ENCODE data around the gene MTCL1.

MTCL1 gene

GRCh38 chr18:8801263-8801901, 96.0 kb downstream of the MTCL1 start:
- no peaks in the 10 kb centered on the region for H3K27me3 Mint-ChIP-seq
- H3K9me3 Mint-ChIP-seq = no peaks in the 10 kb centered on the region
- no peak overlapping the region for H3K4me3 Mint-ChIP-seq
- H3K4me1 Mint-ChIP-seq (ENCODE audit: low read depth) = no peaks in the 10 kb centered on the region
- DNase-seq = no peak
- H3K36me3 Mint-ChIP-seq (ENCODE audit: low read depth) = no peaks in the 10 kb centered on the region
- no peak overlapping the region for H3K27ac Mint-ChIP-seq

GRCh38 chr18:8802017-8802672, 96.8 kb downstream of the MTCL1 start:
- Mint-ChIP-seq H3K36me3 (ENCODE audit: low read depth) (no peaks in the 10 kb centered on the region), H3K27me3 (no peaks in the 10 kb centered on the region), H3K27ac (no peak overlapping the region), H3K4me3 (no peak overlapping the region), H3K9me3 (no peaks in the 10 kb centered on the region), H3K4me1 (ENCODE audit: low read depth) (peaks cover 5% of the 10 kb centered on the region)
- no peak for DNase-seq

GRCh38 chr18:8803063-8803795, 97.9 kb downstream of the MTCL1 start:
- H3K27me3 Mint-ChIP-seq = no peaks in the 10 kb centered on the region
- H3K4me1 Mint-ChIP-seq (ENCODE audit: low read depth) = peaks cover 14% of the 10 kb centered on the region
- no peak overlapping the region for H3K4me3 Mint-ChIP-seq
- DNase-seq = no peak
- no peak overlapping the region for H3K27ac Mint-ChIP-seq
- H3K36me3 Mint-ChIP-seq (ENCODE audit: low read depth) = no peaks in the 10 kb centered on the region
- no peaks in the 10 kb centered on the region for H3K9me3 Mint-ChIP-seq

DNA sequence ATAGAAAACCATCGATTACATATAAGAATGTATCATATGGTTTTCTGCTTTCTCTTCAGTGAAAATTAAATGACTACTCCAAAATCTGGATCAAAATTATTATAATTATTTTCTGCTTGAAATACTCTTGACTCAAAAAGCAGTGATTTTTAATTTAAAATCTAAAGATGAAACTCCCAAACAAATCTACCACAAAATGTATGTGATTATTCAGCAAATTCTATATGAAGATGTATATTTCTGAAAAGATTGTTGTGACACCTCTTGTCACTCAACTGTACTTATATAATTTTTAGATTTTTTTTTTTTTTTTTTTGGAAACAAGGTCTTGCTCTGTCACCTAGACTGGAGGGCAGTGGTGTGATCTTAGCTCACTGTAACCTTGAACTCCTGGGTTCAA, 98.6 kb downstream of the MTCL1 start:
- H3K27ac Mint-ChIP-seq = no peak overlapping the region
- no peaks in the 10 kb centered on the region for H3K9me3 Mint-ChIP-seq
- peaks cover 14% of the 10 kb centered on the region for H3K4me1 Mint-ChIP-seq (ENCODE audit: low read depth)
- H3K4me3 Mint-ChIP-seq = no peak overlapping the region
- no peaks in the 10 kb centered on the region for H3K36me3 Mint-ChIP-seq (ENCODE audit: low read depth)
- no peaks in the 10 kb centered on the region for H3K27me3 Mint-ChIP-seq
- DNase-seq = no peak

- H3K4me3 Mint-ChIP-seq = no peak overlapping the region
- H3K27ac Mint-ChIP-seq = no peak overlapping the region
- H3K4me1 Mint-ChIP-seq (ENCODE audit: low read depth) = peaks cover 14% of the 10 kb centered on the region
- no peaks in the 10 kb centered on the region for H3K27me3 Mint-ChIP-seq
- H3K9me3 Mint-ChIP-seq = no peaks in the 10 kb centered on the region
- no peak for DNase-seq
- H3K36me3 Mint-ChIP-seq (ENCODE audit: low read depth) = no peaks in the 10 kb centered on the region
Observed at GRCh38 chr18:8805552-8805951, 100.2 kb downstream of the MTCL1 start.

GRCh38 chr18:8806100-8806797, 100.9 kb downstream of the MTCL1 start:
- Mint-ChIP-seq H3K36me3 (ENCODE audit: low read depth) (no peaks in the 10 kb centered on the region), H3K27me3 (no peaks in the 10 kb centered on the region), H3K4me1 (ENCODE audit: low read depth) (peaks cover 19% of the 10 kb centered on the region), H3K4me3 (no peak overlapping the region), H3K27ac (no peak overlapping the region), H3K9me3 (no peaks in the 10 kb centered on the region)
- no peak for DNase-seq

DNA sequence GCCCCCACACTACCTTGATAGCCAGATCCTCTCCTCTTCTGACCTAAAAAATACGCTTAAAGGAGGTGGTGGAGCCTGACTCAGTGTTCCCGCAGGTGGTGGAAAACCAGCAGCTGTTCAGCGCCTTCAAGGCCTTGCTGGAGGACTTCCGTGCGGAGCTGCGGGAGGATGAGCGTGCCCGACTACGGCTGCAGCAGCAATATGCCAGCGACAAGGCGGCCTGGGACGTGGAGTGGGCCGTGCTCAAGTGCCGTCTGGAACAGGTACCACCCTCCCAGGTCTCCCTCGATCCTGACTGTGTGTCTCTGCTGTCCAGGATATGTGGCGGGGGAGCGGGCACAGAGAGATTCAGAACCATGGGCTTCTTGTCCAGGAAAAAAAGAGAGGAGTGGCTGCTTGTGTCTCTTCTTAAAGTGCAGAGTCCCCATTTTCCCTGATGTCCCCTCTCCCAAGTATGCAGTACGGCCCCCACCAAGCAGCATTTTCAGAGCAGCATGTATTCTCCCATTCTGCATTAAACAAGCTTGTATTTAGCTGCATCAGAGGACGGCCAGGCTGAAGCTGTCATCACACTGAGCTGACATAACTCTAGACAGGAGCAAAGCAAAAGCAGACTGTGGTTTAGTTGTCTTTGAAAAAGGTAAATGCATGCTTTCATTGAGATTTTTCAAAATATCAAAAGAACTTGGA, 101.6 kb downstream of the MTCL1 start:
- Mint-ChIP-seq H3K27me3 (no peaks in the 10 kb centered on the region), H3K4me3 (no peak overlapping the region), H3K27ac (no peak overlapping the region), H3K4me1 (ENCODE audit: low read depth) (peaks cover 19% of the 10 kb centered on the region), H3K36me3 (ENCODE audit: low read depth) (no peaks in the 10 kb centered on the region), H3K9me3 (no peaks in the 10 kb centered on the region)
- no peak for DNase-seq

DNA sequence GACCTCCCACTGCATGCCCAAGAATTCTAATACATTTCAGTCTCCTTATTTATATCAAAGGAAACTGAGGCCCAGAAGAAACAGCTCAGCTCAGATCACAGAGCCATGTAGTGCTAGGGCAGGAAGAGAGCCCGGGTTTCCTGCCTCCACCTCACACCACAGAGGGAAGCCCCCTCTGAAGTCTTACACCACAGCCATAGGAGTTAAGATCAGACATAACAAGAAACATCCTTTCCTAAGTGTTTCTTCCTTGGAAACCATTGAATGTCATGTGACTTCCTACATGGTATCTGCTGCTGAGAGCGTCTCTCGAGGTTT, 102.1 kb downstream of the MTCL1 start:
- H3K36me3 Mint-ChIP-seq (ENCODE audit: low read depth) = no peaks in the 10 kb centered on the region
- DNase-seq = no peak
- peaks cover 19% of the 10 kb centered on the region for H3K4me1 Mint-ChIP-seq (ENCODE audit: low read depth)
- no peak overlapping the region for H3K27ac Mint-ChIP-seq
- no peak overlapping the region for H3K4me3 Mint-ChIP-seq
- no peaks in the 10 kb centered on the region for H3K27me3 Mint-ChIP-seq
- H3K9me3 Mint-ChIP-seq = no peaks in the 10 kb centered on the region

- Mint-ChIP-seq H3K27me3 (no peaks in the 10 kb centered on the region), H3K4me1 (ENCODE audit: low read depth) (peaks cover 19% of the 10 kb centered on the region), H3K27ac (no peak overlapping the region), H3K4me3 (no peak overlapping the region), H3K9me3 (no peaks in the 10 kb centered on the region), H3K36me3 (ENCODE audit: low read depth) (no peaks in the 10 kb centered on the region)
- DNase-seq = no peak
Observed at GRCh38 chr18:8808001-8808400, 102.6 kb downstream of the MTCL1 start.

GRCh38 chr18:8809514-8809913, 104.2 kb downstream of the MTCL1 start:
- H3K27ac Mint-ChIP-seq = no peak overlapping the region
- H3K36me3 Mint-ChIP-seq (ENCODE audit: low read depth) = no peaks in the 10 kb centered on the region
- H3K4me3 Mint-ChIP-seq = no peak overlapping the region
- H3K9me3 Mint-ChIP-seq = no peaks in the 10 kb centered on the region
- H3K4me1 Mint-ChIP-seq (ENCODE audit: low read depth) = peaks cover 19% of the 10 kb centered on the region
- no peak for DNase-seq
- H3K27me3 Mint-ChIP-seq = no peaks in the 10 kb centered on the region

DNA sequence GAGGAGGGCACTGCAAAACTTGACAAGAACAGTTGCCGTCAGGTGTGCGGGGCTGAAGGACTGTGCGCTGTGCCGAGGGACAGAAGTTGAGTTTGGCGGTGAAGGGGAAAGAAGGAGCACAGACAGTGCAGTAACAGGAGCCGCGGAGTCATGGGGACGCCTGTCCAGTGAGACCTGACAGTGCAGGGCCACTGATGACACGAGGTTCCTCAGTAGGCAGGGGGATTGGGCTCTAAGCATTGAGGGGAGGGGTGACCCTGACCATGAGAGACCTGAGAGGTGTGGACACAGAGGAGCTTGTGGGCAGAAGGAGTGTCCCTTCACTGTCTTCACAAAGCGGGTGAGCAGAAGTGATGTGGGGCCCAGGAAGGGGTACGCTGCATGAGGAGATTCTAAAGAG, 104.8 kb downstream of the MTCL1 start:
- Mint-ChIP-seq H3K27me3 (no peaks in the 10 kb centered on the region), H3K4me1 (ENCODE audit: low read depth) (peaks cover 19% of the 10 kb centered on the region), H3K27ac (no peak overlapping the region), H3K36me3 (ENCODE audit: low read depth) (no peaks in the 10 kb centered on the region), H3K9me3 (no peaks in the 10 kb centered on the region), H3K4me3 (no peak overlapping the region)
- DNase-seq = no peak

- Mint-ChIP-seq H3K4me1 (ENCODE audit: low read depth) (peaks cover 19% of the 10 kb centered on the region), H3K36me3 (ENCODE audit: low read depth) (no peaks in the 10 kb centered on the region), H3K9me3 (no peaks in the 10 kb centered on the region), H3K27ac (no peak overlapping the region), H3K4me3 (no peak overlapping the region), H3K27me3 (no peaks in the 10 kb centered on the region)
- DNase-seq = no peak
Observed at GRCh38 chr18:8811115-8811514, 105.8 kb downstream of the MTCL1 start.

GRCh38 chr18:8812631-8813030, 107.3 kb downstream of the MTCL1 start:
- no peaks in the 10 kb centered on the region for H3K9me3 Mint-ChIP-seq
- no peak for DNase-seq
- H3K27me3 Mint-ChIP-seq = no peaks in the 10 kb centered on the region
- H3K36me3 Mint-ChIP-seq (ENCODE audit: low read depth) = no peaks in the 10 kb centered on the region
- H3K27ac Mint-ChIP-seq = no peak overlapping the region
- H3K4me3 Mint-ChIP-seq = no peak overlapping the region
- H3K4me1 Mint-ChIP-seq (ENCODE audit: low read depth) = peaks cover 9% of the 10 kb centered on the region

- Mint-ChIP-seq H3K27ac (no peak overlapping the region), H3K4me1 (ENCODE audit: low read depth) (peaks cover 5% of the 10 kb centered on the region), H3K36me3 (ENCODE audit: low read depth) (no peaks in the 10 kb centered on the region), H3K9me3 (no peaks in the 10 kb centered on the region), H3K4me3 (no peak overlapping the region), H3K27me3 (no peaks in the 10 kb centered on the region)
- DNase-seq = no peak
Observed at GRCh38 chr18:8813611-8814010, 108.3 kb downstream of the MTCL1 start.
